Large intestine (tissue), 3 donors: ENCODE results near the gene GBA2. TPM values are rescaled to one million over a fixed set of nuclear protein-coding genes. Genes with fewer than 3 reads are reported as not detected.

ENCODE experiments used
- DNase-seq, 2 donors: peaks; one replicate each; pipeline versions ENCODE4 v3.0.0 to v3.0.0-alpha.2; 2013
- H3K27ac ChIP-seq: one replicate; pipeline ENCODE4 v1.5.1; 2013; ENCODE audit warnings: low read length
- H3K27me3 ChIP-seq: 2 replicates; pipeline ENCODE4 v1.6.1; 2013; ENCODE audit warnings: low read length; ENCODE audit not compliant: control insufficient read depth, insufficient read depth
- H3K36me3 ChIP-seq: 2 replicates; pipeline ENCODE4 v1.6.1; 2013; ENCODE audit warnings: low read length; ENCODE audit not compliant: control insufficient read depth, insufficient read depth
- H3K4me1 ChIP-seq: one replicate; pipeline ENCODE4 v1.6.1; 2013; ENCODE audit warnings: low read length; ENCODE audit not compliant: control insufficient read depth, insufficient read depth
- H3K4me3 ChIP-seq: one replicate; pipeline ENCODE4 v1.5.1; 2013; ENCODE audit warnings: low read length
- H3K9me3 ChIP-seq: one replicate; pipeline ENCODE4 v1.6.1; 2013; ENCODE audit warnings: mild to moderate bottlenecking, low read depth, low read length, moderate library complexity; ENCODE audit not compliant: control insufficient read depth
- WGBS: methylation state at CpG from one replicate; pipeline ENCODE4 v1.1.5; 2013; ENCODE audit warnings: low lambda C conversion rate; ENCODE audit not compliant: insufficient coverage; 5-methylcytosine and 5-hydroxymethylcytosine counted together
- polyA plus RNA-seq: library from polyadenylated mRNA; unstranded; fragments of 120-200 nt; gene quantifications from one replicate; pipeline ENCODE4 v1.2.1, GENCODE V29; 2013

Gene GBA2
- polyA plus RNA-seq, 1 donor: 127 TPM

DNA sequence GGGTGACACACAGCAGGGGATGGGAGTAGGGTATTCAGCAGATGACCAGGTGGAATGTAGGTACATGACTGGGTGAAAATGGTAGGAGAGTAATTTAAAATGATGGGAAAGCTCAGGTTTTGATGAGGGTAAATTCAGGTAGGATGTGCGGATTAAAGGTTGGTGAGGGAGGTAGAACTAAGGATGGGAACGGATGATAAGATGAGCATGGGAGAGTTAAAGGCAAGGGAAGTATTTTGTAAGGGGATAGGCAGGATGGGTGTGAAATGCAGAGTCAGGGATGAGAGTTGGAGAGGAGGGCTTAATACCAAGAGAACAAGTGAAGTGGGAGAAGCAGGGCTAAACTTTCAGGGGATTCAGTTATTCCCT lies 18.6 kb downstream of the GBA2 start:
- Histone ChIP-seq H3K27me3 (no peaks in the 10 kb centered on the region), H3K9me3 (no peaks in the 10 kb centered on the region), H3K27ac (peak overlapping the region; percentile 93), H3K4me1 (peaks cover 52% of the 10 kb centered on the region), H3K4me3 (peak overlapping the region; percentile 69), H3K36me3 (peaks cover 10% of the 10 kb centered on the region)
- DNase-seq: no peak
- 75% methylated on average over 2 of the region's 2 CpGs for WGBS

DNA sequence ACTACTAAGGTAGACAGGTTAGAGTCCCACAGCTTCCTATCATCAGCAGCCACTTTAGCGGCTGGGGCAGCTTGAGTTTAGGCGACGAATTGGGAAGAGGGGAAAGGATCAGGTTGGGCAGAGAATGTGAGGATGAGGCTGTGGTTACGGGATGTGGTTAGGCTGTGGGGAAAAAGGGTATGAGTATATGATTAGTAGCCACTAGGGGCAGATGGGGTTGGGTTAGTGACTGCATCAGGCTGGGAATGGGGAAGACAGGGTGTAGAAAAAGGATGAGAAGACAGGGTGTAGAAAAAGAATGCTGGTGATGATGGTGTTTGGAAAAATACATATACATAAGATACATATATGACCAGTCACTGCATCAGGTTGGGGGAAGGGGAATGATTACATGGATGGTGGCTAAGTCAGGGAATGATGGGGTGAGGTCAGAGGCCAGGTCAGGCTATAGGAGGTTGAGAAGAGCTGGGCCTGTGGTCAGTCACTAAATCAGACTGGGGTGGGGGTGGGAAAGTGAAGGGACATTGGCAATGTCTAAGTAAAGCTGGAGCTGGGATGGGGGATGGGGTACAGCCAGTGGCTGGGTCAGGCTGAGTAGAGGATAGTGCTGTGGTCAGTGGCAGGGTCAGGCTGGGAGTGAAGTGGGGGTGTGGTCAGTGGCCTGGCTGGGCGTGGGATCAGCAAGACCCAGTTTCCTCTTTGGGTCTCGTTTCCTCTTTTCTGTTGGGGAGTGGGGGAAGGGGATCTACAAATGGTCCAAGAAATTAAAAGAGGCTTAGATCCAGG lies 19.1 kb downstream of the GBA2 start:
- Histone ChIP-seq H3K9me3 (no peaks in the 10 kb centered on the region), H3K4me1 (peaks cover 52% of the 10 kb centered on the region), H3K4me3 (peak overlapping the region; percentile 0), H3K27ac (peak overlapping the region; percentile 69), H3K36me3 (peaks cover 10% of the 10 kb centered on the region), H3K27me3 (no peaks in the 10 kb centered on the region)
- 29% methylated on average over 1 of the region's 6 CpGs for WGBS
- DNase-seq: peak; percentile 29 to 50

DNA sequence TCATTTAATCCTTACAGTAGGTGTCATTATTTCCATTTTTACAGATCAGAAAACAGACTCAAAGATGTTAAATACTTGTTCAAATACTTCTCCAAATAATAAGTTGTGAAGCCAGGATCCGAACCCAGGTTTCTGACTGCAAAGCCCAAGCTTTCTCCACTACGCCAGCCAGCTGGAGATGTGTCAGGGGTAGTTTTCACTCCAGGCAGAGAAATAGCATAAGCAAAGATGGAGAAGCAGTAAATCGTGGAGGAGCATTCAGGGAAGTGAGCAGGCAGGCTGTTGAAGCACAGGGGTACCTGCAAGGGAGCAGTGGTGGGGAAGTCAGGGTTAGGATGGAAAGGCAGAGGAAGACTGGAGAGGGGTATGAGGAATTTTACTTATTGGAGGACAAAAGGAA lies 19.9 kb downstream of the GBA2 start:
- Histone ChIP-seq H3K36me3 (peaks cover 15% of the 10 kb centered on the region), H3K4me1 (peaks cover 52% of the 10 kb centered on the region), H3K27me3 (no peaks in the 10 kb centered on the region), H3K4me3 (peak overlapping the region; percentile 0), H3K27ac (peak overlapping the region; percentile 69), H3K9me3 (no peaks in the 10 kb centered on the region)
- no CpG with 5 or more reads among the region's 3 CpGs for WGBS
- no peak for DNase-seq

DNA sequence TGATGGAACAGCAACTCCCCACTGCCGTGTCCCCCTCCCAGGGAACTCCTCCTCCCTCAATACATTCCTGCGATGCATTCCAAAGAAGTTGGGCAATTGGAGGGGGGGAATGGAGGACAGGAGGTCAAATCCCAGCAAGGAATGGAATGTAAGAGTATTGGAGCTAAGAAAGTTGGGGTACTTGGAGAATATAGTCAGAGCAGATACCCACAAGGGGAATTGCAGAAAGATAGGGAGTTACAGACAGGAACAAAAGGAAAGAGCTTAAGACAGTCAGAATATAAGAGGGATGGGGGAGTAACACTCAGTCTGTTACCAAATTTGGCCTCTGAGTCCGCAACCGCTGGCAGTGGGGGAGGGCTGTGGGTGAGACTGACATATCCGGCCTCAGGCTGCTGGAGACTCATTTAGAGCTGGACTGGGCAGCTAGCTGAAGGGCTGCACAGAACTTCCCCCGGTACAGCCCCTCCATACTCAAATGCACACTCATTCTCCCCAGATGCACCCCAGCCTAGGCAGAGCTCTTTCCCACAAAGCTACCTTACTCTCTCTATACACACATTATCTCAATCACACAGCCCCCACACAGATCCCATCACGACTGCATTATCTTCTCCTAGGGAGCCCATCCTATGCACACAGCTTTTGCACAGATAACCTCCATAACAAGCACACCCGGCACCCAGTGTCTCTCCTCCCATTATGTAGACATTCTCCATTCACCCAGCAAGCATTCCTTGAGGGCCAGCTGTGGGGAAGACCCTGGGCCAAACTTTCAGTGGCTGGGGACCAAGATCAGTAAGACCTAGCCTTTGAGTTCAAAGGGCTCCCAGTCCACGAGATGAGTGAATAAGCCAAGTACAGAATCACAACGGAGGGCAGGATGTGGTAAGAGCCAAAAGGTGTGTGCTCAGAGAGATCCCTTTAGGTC lies 20.7 kb downstream of the GBA2 start:
- Histone ChIP-seq H3K27ac (peak overlapping the region; percentile 69), H3K27me3 (no peaks in the 10 kb centered on the region), H3K4me1 (peaks cover 44% of the 10 kb centered on the region), H3K4me3 (no peak overlapping the region), H3K9me3 (no peaks in the 10 kb centered on the region), H3K36me3 (peaks cover 23% of the 10 kb centered on the region)
- 0% methylated on average over 1 of the region's 10 CpGs for WGBS
- peak; percentile 55 to 62 for DNase-seq

DNA sequence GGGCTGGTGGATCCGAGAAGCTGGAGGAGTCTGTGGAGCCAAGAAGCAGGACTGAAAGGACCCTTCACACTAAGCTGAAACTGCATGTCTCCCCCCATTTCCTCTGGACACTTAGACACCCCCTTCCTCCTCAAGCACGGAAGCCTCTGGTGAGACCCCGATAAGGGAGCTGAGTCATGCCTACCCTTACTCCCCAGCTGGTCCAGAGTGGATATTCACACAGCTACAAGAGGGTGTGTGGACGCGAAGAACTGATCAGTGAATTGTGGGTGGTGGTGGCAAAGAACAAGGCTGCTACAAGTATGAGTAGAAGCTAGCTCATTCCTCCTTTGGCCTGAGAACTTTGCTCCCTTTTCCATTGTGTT lies 21.4 kb downstream of the GBA2 start:
- no peak for DNase-seq
- Histone ChIP-seq H3K4me3 (no peak overlapping the region), H3K27me3 (no peaks in the 10 kb centered on the region), H3K4me1 (peaks cover 42% of the 10 kb centered on the region), H3K36me3 (peaks cover 28% of the 10 kb centered on the region), H3K9me3 (no peaks in the 10 kb centered on the region), H3K27ac (peak overlapping the region; percentile 69)
- WGBS: no CpG with 5 or more reads among the region's 5 CpGs

DNA sequence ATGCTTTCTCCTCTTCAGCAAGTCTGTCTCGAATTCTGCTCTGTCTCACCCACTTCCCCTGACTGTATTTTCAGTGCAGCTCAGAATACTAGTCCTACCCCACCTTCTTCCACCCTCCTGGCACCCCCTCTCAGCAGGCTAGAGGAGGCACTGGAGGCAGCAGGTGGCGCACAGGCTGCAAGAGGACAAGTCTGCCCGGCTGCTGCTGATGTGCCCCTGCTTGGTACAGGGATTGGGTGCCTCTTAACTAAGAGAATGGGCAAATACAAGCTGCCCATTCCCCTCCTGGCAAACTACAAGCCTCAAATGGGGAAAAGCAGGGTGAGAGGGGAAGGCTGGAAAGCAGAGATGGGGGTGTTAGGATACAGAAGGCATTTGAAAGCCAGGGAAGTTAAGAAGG lies 22.1 kb downstream of the GBA2 start:
- no peaks in the 10 kb centered on the region for H3K9me3 ChIP-seq
- DNase-seq: peak; percentile 26 to 35
- WGBS: no CpG with 5 or more reads among the region's 3 CpGs
- H3K4me3 ChIP-seq: no peak overlapping the region
- H3K36me3 ChIP-seq: peaks cover 35% of the 10 kb centered on the region
- no peaks in the 10 kb centered on the region for H3K27me3 ChIP-seq
- H3K27ac ChIP-seq: peak overlapping the region; percentile 69
- H3K4me1 ChIP-seq: peaks cover 42% of the 10 kb centered on the region

DNA sequence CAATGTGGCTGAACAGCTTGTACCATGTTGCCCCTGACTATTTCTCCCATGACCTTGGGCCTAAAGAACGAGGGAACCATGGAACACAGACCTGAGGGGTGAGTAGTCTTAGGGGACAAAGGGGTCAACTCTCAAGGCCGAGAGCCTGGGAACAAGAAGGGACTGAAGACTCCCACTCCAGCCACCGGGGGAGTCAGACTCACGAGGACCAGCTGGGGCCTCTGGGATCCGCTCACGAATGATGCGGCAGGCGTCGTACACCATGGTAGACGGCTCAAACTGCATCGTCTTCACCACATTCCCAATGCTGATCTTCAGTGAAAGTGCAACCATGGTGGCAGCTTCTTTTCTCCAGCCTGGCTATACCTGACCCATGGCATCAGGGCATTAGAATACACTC lies 23.7 kb downstream of the GBA2 start:
- Histone ChIP-seq H3K27me3 (no peaks in the 10 kb centered on the region), H3K36me3 (peaks cover 50% of the 10 kb centered on the region), H3K4me1 (peaks cover 37% of the 10 kb centered on the region), H3K4me3 (no peak overlapping the region), H3K27ac (no peak overlapping the region), H3K9me3 (no peaks in the 10 kb centered on the region)
- DNase-seq: no peak
- WGBS: no CpG with 5 or more reads among the region's 11 CpGs

DNA sequence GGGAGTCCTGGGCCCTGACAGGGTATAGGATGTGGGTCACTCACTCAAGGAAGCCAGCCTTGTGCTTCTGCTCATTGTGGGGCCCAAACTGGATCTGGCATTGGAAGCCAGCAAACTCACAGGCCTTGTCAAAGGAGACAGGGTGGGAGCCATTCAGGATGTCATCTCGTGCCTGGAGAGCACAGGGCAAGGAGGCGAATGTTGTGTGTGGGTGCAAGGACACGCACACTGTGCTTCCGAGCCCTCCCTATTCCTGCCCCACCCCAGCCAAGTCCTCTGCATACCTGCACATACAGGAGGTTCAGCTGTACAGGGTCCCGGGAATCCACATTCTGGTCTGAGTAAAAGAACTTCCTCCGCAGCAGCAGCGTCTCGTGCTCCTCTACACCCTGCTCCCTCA lies 25.1 kb downstream of the GBA2 start:
- no CpG with 5 or more reads among the region's 8 CpGs for WGBS
- no peaks in the 10 kb centered on the region for H3K9me3 ChIP-seq
- H3K4me1 ChIP-seq: peaks cover 24% of the 10 kb centered on the region
- no peaks in the 10 kb centered on the region for H3K27me3 ChIP-seq
- peaks cover 65% of the 10 kb centered on the region for H3K36me3 ChIP-seq
- no peak for DNase-seq
- no peak overlapping the region for H3K27ac ChIP-seq
- no peak overlapping the region for H3K4me3 ChIP-seq

DNA sequence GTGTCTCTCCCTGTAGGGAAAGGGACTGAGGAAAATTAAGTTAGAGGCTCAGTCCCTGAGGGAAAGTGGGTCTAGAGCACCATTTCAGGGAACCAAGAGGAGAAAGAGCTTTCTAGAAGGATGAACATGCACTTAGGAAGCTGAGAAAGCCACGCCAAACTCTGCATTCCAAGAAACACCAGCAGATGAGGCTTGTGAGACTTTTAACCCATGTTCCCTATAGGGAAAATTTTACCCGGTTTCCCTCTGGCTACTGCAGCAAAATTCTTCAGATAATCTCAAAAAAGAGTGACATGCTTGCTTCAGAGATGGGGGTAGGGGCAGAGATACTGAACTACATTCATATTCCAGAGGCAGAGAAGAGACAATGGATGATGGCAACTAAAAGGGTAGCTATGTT lies 25.6 kb downstream of the GBA2 start:
- Histone ChIP-seq H3K9me3 (no peaks in the 10 kb centered on the region), H3K27me3 (no peaks in the 10 kb centered on the region), H3K4me1 (peaks cover 21% of the 10 kb centered on the region), H3K36me3 (peaks cover 69% of the 10 kb centered on the region), H3K27ac (no peak overlapping the region), H3K4me3 (no peak overlapping the region)
- no peak for DNase-seq
- WGBS: no CpG with 5 or more reads among the region's 2 CpGs

DNA sequence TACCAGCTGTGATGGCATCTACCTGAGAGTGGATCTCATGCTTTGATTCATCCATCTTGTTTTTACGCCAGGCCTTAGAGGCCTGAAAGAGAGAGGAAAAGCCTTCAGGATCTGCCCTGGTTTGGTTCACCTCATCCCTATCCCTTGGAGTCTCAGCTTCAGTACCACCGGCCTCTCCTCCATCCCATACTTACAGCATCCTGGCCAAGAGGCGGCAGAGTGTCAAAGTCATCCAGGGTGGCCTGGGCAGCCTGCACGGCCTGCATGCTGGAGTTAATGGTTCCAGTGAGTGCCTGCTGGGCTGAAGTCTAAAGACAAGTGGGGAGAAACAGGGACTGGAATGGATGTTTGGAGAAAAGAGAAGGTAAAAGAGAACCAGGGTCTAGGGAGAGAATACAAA lies 29.5 kb downstream of the GBA2 start:
- no peaks in the 10 kb centered on the region for H3K27me3 ChIP-seq
- no peak overlapping the region for H3K4me3 ChIP-seq
- WGBS: no CpG with 5 or more reads among the region's 4 CpGs
- H3K4me1 ChIP-seq: no peaks in the 10 kb centered on the region
- H3K27ac ChIP-seq: no peak overlapping the region
- DNase-seq: no peak
- H3K36me3 ChIP-seq: peaks cover 95% of the 10 kb centered on the region
- no peaks in the 10 kb centered on the region for H3K9me3 ChIP-seq
